ENCODE measurements around the gene FMO4.
"Not testable (repeated sequence)": the region's sequence is repeated elsewhere in the genome, so short reads cannot be mapped to it uniquely, and the experiment has no call there.

FMO4 gene

DNA sequence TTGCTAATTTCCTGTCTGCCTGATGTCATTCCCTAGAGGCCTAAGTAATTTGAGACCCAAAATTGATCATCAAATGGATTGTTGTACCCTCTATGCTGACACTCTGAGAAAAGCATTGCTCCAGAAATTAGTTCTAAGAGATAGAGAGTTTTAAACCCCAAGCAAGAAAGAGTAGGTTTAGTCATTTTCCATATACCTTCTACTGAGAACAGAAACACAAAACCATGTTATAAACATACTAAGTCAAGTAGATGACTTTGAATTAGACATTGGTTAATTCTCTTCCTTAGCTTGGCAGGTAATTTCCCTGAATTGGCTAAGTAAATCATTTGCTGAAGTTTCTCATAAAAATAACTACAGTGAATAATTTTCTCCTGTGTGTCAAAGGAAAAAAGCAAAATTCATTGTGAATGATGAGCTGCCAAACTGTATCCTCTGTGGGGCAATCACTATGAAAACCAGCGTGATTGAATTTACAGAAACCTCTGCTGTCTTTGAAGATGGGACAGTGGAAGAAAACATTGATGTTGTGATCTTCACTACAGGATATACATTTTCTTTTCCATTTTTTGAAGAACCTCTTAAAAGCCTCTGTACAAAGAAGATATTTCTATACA, 20.1 kb downstream of the FMO4 start:
- DNase-seq (ENCODE audit: low read depth, low spot score), result no peak

DNA sequence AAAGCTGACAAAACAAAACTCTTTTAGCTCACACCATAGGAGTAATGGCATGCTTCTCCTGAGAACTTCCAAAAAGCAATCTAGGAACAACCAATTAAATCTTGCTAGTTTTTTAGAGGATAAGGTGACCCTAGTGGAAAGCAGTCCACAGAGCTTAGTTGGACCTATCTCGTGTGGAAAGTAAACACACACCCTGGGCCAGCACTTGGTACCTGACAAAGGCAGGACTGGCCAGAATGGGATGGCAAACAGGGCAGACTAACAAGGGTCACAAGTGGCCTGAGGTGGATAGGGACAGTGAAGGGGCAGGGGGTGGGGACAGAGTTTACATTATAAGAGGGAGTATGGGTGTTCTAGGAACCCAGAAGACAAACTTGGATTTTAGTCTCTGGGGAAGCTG, 22.0 kb downstream of the FMO4 start:
- DNase-seq (ENCODE audit: low read depth, low spot score), result no peak

DNA sequence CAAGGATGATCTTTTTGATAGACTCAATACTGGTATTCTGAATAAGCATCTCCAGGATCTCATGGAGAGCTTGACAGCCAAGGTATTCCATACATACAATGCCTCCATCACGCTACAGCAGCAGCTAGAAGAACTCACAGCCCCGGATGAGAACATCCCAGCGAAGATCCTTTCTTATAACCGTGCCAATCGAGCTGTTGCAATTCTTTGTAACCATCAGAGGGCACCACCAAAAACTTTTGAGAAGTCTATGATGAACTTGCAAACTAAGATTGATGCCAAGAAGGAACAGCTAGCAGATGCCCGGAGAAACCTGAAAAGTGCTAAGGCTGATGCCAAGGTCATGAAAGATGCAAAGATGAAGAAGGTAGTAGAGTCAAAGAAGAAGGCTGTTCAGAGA, 25.4 kb downstream of the FMO4 start:
- not testable (repeated sequence) for DNase-seq (ENCODE audit: low read depth, low spot score)

DNA sequence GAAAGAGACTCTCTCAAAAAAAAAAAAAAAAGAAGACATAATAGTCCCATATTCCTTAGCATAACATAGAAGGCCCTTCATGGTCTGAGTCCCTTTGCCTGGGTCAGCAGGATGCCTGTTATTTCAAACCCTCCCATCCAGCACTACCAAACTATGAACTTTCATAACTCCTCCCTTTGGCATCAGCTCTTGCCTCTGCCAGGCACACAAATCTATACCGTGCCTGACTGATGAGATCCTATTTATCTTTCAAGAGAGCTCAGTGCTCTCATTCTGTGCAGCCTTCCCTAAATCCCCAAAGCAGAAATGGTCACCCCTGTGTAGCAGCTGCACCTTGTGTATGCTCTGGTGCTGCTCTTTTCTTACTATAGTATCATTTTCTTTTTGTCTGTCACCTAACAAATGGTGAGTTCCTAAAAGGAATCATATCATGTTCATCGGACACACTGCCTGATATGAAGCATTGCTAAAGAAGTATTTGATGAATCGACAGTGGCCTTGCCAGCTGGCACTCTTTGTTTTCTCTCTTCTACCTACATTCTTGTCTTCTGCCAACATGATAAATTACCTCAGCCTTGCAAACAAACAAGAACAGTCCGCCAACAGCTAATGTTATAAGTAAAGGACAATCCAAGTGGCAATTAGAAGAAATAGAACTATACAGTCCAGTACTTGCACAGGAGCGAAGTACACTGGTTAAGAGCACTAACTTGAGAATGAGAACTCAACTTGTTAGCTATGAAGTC, 29.9 kb downstream of the FMO4 start:
- peak; percentile 2 for DNase-seq (ENCODE audit: low read depth, low spot score)

DNA sequence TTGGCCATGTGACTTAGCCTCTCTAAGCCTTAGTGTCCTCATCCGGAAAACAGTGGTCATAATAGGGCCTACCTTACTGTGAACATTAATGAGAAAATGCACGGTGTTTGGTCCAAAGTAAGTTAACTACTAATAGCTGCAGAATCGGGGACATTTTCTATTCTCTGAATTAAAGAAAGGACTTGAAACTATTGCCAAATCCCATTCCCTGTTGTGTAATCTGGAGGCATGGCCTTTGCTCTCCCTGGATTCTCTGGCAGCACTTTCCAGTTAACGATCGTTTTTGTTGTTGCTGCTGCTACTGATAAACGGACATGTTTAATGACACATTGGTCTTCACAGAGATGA, 30.5 kb downstream of the FMO4 start:
- no peak for DNase-seq (ENCODE audit: low read depth, low spot score)

DNA sequence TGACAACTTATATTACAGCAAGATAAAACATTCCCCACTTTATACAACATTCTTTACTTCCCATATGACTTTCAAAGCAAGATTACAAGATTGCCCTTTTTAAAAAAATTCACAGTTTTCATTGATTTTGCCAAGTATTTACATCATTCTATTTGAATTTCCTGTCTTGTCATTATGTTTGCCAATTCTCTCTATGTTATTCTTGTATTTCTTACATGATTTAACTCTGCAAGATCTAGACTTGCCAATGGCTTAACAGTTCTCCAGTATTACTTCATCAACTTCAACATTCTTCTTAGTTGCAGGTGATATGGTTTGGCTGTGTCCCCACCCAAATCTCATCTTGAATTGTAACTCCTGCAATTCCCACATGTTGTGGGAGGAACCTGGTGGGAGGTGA, 31.6 kb downstream of the FMO4 start:
- no peak for DNase-seq (ENCODE audit: low read depth, low spot score)

DNA sequence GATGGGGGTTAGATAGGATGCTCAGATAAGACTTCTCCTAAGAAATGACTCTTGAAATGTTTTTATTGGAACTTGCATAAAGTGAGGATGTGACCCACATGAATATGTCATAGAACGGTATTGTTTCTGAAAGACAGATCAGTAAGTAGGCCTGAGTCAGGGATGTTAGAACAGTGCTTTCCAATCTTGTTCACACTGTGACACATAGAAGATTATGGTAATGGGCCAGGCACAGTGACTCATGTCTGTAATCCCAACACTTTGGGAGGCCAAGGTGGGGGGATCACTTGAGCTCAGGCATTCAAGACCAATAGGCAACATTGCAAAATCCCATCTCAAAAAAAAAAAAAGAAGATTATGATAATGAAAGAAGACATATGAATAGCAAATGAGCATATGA, 32.9 kb downstream of the FMO4 start:
- DNase-seq (ENCODE audit: low read depth, low spot score), result peak; percentile 4

DNA sequence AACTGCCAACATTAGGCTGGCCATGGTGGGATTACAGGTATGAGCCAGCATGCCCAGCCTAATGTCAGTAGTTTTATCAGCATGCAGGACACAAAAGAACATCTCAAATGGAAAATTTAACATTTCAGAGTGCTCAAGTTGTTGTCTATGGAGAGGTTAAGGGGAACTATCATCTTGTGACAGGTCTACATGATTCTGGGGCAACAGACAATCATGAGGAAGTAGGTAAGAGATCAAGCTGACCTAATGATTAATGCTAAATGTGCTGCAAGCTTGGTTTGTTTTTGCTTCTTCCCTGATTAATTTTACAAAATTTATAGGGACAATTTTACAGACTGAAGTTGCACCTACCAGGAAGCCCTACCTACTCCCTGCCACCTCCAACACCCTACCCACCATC, 36.6 kb downstream of the FMO4 start:
- no peak for DNase-seq (ENCODE audit: low read depth, low spot score)

DNA sequence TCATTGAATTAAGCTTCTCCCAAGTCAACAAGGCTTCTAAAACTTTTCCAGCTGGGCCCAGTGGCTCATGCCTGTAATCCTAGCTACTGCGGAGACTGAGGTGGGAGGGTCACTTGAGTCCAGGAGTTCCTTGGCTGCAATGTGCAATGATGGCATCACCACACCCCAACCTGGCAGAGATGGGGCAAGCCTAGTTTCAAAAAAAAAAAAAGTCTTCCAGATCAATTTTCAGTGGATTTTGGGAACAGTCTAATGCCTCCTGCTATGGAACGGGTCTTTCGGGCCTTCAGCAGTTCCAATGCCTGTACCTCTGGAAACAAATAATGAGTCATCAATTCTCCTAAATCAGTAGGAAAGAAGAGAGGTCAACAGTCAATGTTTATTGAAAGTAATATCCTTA, 38.0 kb downstream of the FMO4 start:
- no peak for DNase-seq (ENCODE audit: low read depth, low spot score)

DNA sequence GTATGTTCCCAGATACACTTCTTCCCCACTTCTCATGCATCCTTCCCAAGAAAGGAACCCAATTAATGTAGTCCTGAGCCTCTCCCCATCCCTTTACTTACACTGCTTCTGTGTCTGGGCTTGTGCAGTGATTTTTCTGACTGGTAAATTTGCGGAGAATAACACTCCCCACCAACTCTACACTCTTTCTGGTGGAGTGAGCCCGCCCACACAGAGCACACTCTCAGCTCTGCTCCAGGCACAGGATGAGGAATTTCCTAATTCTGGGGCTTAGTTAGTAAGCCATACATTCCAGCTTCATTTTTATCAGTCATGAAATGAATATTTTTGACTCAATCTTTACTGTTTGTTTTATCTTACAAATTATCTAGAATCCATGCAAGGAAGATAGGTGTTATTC, 38.6 kb downstream of the FMO4 start:
- no peak for DNase-seq (ENCODE audit: low read depth, low spot score)

DNA sequence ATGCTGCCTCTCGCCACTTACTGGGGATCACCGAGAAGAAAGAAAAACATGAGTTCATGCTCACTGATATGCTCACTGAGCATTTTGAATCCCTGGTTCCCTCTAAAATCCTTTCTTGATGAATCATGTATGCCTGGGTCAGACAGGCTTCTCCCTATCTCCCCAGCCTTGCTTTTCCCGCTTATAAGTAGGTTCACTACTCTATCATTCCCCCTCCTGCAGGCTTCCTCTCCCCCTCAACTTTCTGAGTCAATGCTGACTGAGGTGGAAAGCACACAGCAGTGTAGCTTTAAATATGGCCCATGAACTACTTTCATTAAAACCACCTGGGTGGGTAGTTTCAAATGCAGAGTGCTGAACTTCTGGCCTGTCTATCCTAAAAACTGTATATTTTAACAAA, 41.7 kb downstream of the FMO4 start:
- DNase-seq (ENCODE audit: low read depth, low spot score), result peak; percentile 28

DNA sequence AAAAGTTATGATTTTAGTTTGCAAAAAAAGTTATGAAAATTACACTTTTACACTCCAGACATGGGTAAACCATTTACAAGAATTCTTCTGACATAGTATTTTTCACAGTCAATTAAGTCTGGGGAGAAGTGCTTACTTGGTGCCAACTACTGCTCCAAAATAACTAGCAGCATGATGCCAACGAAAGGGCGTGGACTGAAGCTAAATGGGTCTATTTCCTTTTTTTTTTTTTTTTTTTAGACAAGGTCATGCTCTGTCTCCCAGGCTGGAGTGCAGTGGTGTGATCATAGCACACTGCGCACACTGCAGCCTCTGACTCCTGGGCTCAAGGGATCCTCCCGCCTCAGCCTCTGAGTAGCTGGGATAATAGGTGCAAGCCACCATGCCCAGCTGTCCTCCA, 43.2 kb downstream of the FMO4 start:
- DNase-seq (ENCODE audit: low read depth, low spot score), result no peak

DNA sequence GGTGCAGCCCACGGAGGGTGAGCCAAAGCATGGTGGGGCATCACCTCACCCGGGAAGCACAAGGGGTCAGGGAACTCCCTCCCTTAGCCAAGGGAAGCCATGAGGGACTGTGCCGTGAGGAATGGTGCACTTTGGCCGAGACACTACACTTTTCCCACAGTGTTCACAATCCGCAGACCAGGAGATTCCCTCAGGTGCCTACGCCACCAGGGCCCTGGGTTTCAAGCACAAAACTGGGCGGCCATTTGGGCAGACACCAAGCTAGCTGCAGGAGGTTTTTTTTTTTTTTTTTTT, 45.3 kb downstream of the FMO4 start:
- DNase-seq (ENCODE audit: low read depth, low spot score), result not testable (repeated sequence)

DNA sequence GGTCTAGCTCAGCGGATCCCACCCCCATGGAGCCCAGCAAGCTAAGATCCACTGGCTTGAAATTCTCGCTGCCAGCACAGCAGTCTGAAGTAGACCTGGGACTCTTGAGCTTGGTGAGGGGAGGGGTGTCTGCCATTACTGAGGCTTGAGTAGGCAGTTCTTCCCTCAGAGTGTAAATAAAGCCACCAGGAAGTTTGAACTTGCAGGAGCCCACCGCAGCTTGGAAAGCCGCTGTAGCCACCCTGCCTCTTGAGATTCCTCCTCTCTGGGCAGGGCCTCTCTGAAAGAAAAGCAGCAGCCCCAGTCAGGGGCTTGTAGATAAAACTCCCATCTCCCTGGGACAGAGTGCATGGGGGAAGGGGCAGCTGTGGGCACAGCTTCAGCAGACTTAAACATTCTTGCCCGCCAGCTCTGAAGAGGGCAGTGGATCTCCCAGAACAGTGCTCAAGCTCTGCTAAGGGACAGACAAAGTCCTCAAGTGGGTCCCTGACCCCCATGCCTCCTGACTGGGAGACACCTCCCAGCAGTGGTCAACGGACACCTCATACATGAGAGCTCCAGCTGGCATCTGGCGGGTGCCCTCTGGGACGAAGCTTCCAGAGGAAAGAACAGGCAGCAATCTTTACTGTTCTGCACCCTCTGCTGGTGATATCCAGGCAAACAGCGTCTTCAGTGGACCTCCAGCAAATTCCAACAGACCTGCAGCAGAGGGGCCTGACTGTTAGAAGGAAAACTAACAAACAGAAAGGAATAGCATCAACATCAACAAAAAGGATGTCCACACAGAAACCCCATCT, 45.9 kb downstream of the FMO4 start:
- not testable (repeated sequence) for DNase-seq (ENCODE audit: low read depth, low spot score)

DNA sequence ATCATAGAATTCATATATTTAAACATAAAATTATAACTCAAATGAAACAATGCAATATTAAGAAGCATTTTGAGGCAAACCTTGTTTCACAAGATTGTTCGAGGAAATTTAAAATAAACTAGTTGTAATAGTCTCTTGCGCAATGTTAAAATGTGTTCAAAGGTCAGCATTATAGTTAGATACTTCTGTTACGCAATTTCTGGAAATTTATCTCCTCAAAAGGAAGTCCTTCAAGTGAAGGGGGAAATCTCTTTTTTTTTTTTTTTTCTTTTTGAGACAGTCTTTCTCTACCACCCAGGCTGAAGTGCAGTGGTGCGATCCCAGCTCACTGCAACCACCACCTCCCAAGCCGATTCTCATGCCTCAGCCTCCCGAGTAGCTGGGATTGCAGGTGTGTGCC, 52.1 kb downstream of the FMO4 start:
- no peak for DNase-seq (ENCODE audit: low read depth, low spot score)

DNA sequence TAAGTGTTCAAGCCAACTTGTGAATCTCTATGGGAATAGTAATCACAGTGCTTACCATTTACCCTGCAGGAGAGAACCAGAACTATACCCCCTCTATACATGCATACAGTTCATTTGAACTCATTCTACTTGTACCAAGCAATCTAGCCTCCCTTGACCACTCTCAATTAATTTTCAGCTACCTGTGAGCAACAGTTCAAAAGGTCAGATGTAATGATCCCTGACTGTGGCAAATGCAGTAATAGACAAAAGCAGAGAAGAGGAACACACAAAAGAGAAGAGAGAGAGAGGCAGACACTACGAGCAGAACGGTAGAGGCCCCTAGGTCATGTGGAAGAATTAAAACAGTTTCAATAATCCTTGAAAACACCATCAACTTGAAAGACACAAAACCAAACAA, 52.8 kb downstream of the FMO4 start:
- DNase-seq (ENCODE audit: low read depth, low spot score), result no peak

DNA sequence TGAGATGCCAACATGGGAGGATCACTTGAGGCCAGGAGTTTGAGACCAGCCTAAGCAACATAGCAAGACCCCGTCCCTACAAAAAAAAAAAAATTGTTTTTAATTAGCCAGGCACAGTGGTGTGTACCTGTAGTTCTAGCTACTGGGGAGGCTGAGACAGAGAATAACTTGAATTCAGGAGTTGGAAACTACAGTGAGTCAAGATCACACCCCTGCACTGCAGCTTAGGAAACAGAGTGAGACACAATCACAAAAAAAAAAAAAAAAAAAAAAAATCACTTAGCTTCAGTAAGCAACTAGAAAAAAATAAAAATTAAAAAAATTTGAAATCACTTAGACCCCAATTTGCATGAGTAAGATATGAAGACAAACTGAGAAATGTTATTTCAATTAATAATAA, 53.5 kb downstream of the FMO4 start:
- no peak for DNase-seq (ENCODE audit: low read depth, low spot score)

DNA sequence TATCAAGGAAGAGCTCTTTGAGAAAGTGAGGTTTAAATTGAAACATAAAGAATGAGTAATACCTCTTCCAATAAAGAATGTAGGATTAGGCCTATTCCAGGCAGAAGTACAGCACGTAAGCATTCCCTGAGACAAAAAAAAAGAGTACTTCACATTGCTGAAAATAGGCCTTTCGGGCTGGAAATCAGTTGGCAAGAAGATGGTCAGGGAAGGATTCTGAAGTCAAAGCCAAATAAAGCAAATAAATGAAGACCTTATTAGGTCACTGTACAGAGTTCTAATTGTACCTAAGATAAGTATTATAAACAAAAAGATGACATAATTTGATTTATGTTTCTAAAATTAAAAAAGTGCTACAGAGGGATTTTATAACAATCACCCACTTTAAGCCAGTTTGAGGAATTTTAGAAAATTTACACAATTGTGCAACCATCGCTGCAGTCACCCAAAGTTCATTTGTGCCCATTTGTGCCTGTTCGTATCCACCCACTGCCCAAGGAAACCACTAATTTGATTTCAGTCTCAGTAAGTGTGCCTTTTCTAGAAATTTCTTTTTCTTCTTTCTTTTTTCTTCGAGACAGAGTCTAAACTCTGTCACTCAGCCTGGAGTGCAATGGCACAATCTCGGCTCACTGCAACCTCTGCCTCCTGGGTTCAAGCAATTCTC, 58.6 kb downstream of the FMO4 start:
- no peak for DNase-seq (ENCODE audit: low read depth, low spot score)

DNA sequence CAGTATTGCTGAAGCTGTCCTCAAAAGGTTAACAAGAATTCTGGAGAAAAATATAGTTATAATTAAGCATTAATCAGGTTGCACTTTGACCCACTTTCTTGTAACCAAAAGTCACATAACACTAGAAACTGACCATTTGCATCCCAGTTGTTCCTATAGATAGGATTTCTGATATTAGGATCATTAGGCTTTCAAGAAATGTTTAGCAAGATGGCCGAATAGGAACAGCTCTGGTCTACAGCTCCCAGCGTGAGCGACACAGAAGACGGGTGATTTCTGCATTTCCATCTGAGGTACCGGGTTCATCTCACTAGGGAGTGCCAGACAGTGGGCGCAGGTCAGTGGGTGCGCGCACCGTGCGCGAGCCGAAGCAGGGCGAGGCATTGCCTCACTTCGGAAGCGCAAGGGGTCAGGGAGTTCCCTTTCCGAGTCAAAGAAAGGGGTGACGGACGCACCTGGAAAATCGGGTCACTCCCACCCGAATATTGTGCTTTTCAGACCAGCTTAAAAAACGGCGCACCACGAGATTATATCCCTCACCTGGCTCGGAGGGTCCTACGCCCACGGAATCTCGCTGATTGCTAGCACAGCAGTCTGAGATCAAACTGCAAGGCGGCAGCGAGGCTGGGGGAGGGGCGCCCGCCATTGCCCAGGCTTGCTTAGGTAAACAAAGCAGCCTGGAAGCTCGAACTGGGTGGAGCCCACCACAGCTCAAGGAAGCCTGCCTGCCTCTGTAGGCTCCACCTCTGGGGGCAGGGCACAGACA, 59.6 kb downstream of the FMO4 start:
- not testable (repeated sequence) for DNase-seq (ENCODE audit: low read depth, low spot score)

DNA sequence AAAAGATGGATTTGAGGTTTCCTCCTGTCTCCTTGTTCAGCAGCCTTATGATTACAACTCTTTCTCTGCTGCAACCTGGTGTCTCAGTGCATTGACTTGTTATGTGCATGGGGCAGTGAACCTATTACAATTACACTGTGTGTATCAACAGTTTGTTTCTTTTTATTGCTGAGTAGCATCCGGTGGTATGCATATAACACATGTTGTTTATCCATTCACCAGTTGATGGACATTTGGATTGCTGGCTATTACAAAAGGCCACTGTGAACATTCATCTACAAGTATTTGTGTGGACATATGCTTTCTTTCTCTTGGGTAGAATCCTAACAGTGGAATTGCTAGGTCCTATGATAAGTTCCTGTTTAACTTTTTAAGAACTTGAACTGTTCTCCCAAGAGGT, 65.9 kb downstream of the FMO4 start:
- no peak for DNase-seq (ENCODE audit: low read depth, low spot score)

DNA sequence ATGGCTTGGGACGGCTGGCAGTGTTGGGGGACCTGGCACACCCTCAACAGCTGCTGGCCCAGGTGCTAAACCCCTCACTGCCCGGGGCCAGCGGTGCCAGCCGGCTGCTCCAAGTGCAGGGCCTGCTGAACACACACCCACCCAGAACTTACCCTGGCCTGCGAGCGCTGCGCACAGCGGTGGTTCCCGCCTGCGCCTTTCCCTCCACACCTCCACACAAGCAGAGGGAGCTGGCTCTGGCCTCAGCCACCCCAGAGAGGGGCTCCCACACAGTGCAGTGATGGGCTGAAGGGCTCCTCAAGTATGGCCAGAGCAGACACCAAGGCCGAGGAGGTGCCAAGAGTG, 67.9 kb downstream of the FMO4 start:
- no peak for DNase-seq (ENCODE audit: low read depth, low spot score)

DNA sequence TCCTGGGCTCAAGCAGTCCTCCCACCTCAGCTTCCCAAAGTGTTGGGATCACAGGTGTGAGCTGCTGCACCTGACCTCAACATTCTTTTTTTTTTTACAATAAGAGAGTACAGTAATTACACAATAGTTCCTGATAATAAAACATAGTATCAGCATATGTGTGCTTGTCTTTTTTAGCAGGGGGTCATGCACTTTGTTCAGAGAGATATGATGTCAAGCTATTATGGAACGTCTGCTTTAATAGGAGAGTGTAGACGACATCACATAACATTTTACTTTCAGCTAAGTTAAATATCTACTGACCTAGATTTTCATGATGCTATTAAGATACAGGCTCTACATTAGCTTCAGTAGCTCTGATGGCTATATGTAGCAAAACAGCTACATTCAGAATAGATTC, 70.5 kb downstream of the FMO4 start:
- no peak for DNase-seq (ENCODE audit: low read depth, low spot score)
